Tibial nerve (tissue), 4 donors: ENCODE measurements around the gene TOR2A.

Source experiments
- EP300 ChIP-seq, 2 donors: sonication (generic); formaldehyde crosslinking; IDR thresholded peaks; one replicate each; pipeline ENCODE4 v1.6.1; 2017; ENCODE audit warnings: antibody characterized with exemption in 2 of 2, mild to moderate bottlenecking in 1 of 2
- POLR2A ChIP-seq, 2 donors: fragments of 450-650 bp; IDR thresholded peaks; one replicate each; pipeline ENCODE4 v1.6.1; 2017; ENCODE audit warnings: antibody characterized with exemption in 2 of 2, mild to moderate bottlenecking in 2 of 2, moderate library complexity in 2 of 2
- TF ChIP-seq, protein P1 (sequence below), 5 experiments: fragments of 200-600 bp in 3 of 5; fragments of 450-650 bp in 2 of 5; sonication (generic) in 3 of 5; IDR thresholded peaks; one replicate each; pipeline ENCODE4 v1.5.1; 2016 to 2019; ENCODE audit warnings: antibody characterized with exemption in 5 of 5, mild to moderate bottlenecking in 3 of 5, moderate library complexity in 2 of 5

GRCh38 chr9:127742435-127743088 is 7.5 kb upstream of the TOR2A start:
- TF ChIP-seq, protein P1, sequence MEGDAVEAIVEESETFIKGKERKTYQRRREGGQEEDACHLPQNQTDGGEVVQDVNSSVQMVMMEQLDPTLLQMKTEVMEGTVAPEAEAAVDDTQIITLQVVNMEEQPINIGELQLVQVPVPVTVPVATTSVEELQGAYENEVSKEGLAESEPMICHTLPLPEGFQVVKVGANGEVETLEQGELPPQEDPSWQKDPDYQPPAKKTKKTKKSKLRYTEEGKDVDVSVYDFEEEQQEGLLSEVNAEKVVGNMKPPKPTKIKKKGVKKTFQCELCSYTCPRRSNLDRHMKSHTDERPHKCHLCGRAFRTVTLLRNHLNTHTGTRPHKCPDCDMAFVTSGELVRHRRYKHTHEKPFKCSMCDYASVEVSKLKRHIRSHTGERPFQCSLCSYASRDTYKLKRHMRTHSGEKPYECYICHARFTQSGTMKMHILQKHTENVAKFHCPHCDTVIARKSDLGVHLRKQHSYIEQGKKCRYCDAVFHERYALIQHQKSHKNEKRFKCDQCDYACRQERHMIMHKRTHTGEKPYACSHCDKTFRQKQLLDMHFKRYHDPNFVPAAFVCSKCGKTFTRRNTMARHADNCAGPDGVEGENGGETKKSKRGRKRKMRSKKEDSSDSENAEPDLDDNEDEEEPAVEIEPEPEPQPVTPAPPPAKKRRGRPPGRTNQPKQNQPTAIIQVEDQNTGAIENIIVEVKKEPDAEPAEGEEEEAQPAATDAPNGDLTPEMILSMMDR (IDR thresholded peaks at IDR 0.05) = no peak
- no peak for TF ChIP-seq POLR2A (IDR thresholded peaks at IDR 0.05)
- TF ChIP-seq EP300 (IDR thresholded peaks at IDR 0.05) = no peak
